ENCODE data around the gene CLDN9. TPM values are rescaled to one million over a fixed set of nuclear protein-coding genes. Genes with fewer than 3 reads are reported as not detected.

CLDN9 gene
- total RNA-seq, 1 donor from 2014 or later = 0.48 TPM

DNA sequence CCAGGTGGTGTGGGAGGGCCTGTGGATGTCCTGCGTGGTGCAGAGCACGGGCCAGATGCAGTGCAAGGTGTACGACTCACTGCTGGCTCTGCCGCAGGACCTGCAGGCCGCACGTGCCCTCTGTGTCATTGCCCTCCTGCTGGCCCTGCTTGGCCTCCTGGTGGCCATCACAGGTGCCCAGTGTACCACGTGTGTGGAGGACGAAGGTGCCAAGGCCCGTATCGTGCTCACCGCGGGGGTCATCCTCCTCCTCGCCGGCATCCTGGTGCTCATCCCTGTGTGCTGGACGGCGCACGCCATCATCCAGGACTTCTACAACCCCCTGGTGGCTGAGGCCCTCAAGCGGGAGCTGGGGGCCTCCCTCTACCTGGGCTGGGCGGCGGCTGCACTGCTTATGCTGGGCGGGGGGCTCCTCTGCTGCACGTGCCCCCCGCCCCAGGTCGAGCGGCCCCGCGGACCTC is 798 bp downstream of the CLDN9 start:
- Mint-ChIP-seq H3K27ac (ENCODE audit: unreplicated experiment) (no peak overlapping the region), H3K36me3 (ENCODE audit: low read depth, unreplicated experiment) (peaks cover 3% of the 10 kb centered on the region), H3K4me1 (ENCODE audit: low read depth, unreplicated experiment) (peaks cover 15% of the 10 kb centered on the region), H3K9me3 (ENCODE audit: unreplicated experiment) (no peaks in the 10 kb centered on the region), H3K4me3 (ENCODE audit: unreplicated experiment) (no peak overlapping the region), H3K27me3 (ENCODE audit: low read depth, unreplicated experiment) (no peaks in the 10 kb centered on the region)
- H2AFZ ChIP-seq (ENCODE audit: low read depth, low read length) = no peak overlapping the region
- DNase-seq (ENCODE audit: low read depth) (no peak), FAIRE-seq (no peak)
- no peaks in the 10 kb centered on the region for H3K36me3 ChIP-seq (ENCODE audit: insufficient read depth, low read length)
- peaks cover 5% of the 10 kb centered on the region for H4K20me1 ChIP-seq (ENCODE audit: insufficient read depth, low read length)
- H3K79me2 ChIP-seq (ENCODE audit: insufficient read depth, low read length) = no peaks in the 10 kb centered on the region
- H3K4me1 ChIP-seq (ENCODE audit: insufficient read depth, low read length) = peaks cover 22% of the 10 kb centered on the region
- TF ChIP-seq EZH2 (IDR thresholded peaks at IDR 0.05; ENCODE audit: insufficient read depth, low read length) = no peak
- TF ChIP-seq CTCF (IDR thresholded peaks at IDR 0.05; ENCODE audit: insufficient read depth, low read depth, low read length) = no peak
- peaks cover 28% of the 10 kb centered on the region for H3K27me3 ChIP-seq (ENCODE audit: insufficient read depth, low read length)
- H3K4me3 ChIP-seq (ENCODE audit: insufficient read depth, low read depth, low read length) = no peak overlapping the region
- H3K4me2 ChIP-seq (ENCODE audit: low read length) = no peak overlapping the region
- H3K9me3 ChIP-seq (ENCODE audit: insufficient read depth, low read depth, low read length) = no peaks in the 10 kb centered on the region
- no peak overlapping the region for H3K27ac ChIP-seq (ENCODE audit: low read depth, low read length)
- no peak overlapping the region for H3K9ac ChIP-seq (ENCODE audit: low read length)

GRCh38 chr16:3013998-3014690 is 1.4 kb downstream of the CLDN9 start:
- no peak overlapping the region for H2AFZ ChIP-seq (ENCODE audit: low read depth, low read length)
- no peak overlapping the region for H3K27ac Mint-ChIP-seq (ENCODE audit: unreplicated experiment)

More at GRCh38 chr16:3013998-3014690, 1.4 kb downstream of the CLDN9 start:
- Mint-ChIP-seq H3K27me3 (ENCODE audit: low read depth, unreplicated experiment) (no peaks in the 10 kb centered on the region), H3K4me3 (ENCODE audit: unreplicated experiment) (peak overlapping the region; percentile 34), H3K4me1 (ENCODE audit: low read depth, unreplicated experiment) (peaks cover 13% of the 10 kb centered on the region), H3K9me3 (ENCODE audit: unreplicated experiment) (no peaks in the 10 kb centered on the region), H3K36me3 (ENCODE audit: low read depth, unreplicated experiment) (peaks cover 3% of the 10 kb centered on the region)
- no peak overlapping the region for H3K4me2 ChIP-seq (ENCODE audit: low read length)
- H3K27me3 ChIP-seq (ENCODE audit: insufficient read depth, low read length) = peaks cover 24% of the 10 kb centered on the region
- DNase-seq (ENCODE audit: low read depth) (no peak), FAIRE-seq (no peak)
- H3K27ac ChIP-seq (ENCODE audit: low read depth, low read length) = no peak overlapping the region
- H3K4me1 ChIP-seq (ENCODE audit: insufficient read depth, low read length) = peaks cover 22% of the 10 kb centered on the region
- H4K20me1 ChIP-seq (ENCODE audit: insufficient read depth, low read length) = peaks cover 5% of the 10 kb centered on the region
- no peak overlapping the region for H3K4me3 ChIP-seq (ENCODE audit: insufficient read depth, low read depth, low read length)
- H3K79me2 ChIP-seq (ENCODE audit: insufficient read depth, low read length) = no peaks in the 10 kb centered on the region
- no peak for TF ChIP-seq CTCF (IDR thresholded peaks at IDR 0.05; ENCODE audit: insufficient read depth, low read depth, low read length)
- TF ChIP-seq EZH2 (IDR thresholded peaks at IDR 0.05; ENCODE audit: insufficient read depth, low read length) = no peak
- H3K9me3 ChIP-seq (ENCODE audit: insufficient read depth, low read depth, low read length) = no peaks in the 10 kb centered on the region
- no peaks in the 10 kb centered on the region for H3K36me3 ChIP-seq (ENCODE audit: insufficient read depth, low read length)
- H3K9ac ChIP-seq (ENCODE audit: low read length) = no peak overlapping the region

Data from astrocyte (in vitro differentiated cells and primary cell).